PFSK-1 (cell line): ENCODE measurements around the gene DUS1L.

Experiments
- FOXP2 ChIP-seq: optimal IDR thresholded peaks from 2 replicates; pipeline ENCODE3; 2011; ENCODE audit warnings: borderline replicate concordance, control low read depth, inconsistent platforms; ENCODE audit not compliant: insufficient read depth; ENCODE audit errors: extremely low read length, extremely low read depth
- POLR2AphosphoS5 ChIP-seq: IDR thresholded peaks from 2 replicates; pipeline ENCODE4 v1.6.1; 2012; ENCODE audit warnings: low read depth, mild to moderate bottlenecking, control low read depth, low read length, moderate library complexity
- REST ChIP-seq, 2 experiments: IDR thresholded peaks; 2 replicates each; pipeline versions ENCODE4 v1.6.1 to v1.8.0; 2011 to 2012; ENCODE audit warnings: low read depth in 2 of 2, low read length in 2 of 2, control low read depth in 1 of 2, inconsistent platforms in 1 of 2, mild to moderate bottlenecking in 1 of 2, moderate library complexity in 1 of 2; ENCODE audit not compliant: insufficient read depth in 1 of 2
- SIN3A ChIP-seq: IDR thresholded peaks from 2 replicates; pipeline ENCODE4 v1.6.1; 2012; ENCODE audit warnings: mild to moderate bottlenecking, low read length, moderate library complexity, borderline replicate concordance; ENCODE audit not compliant: insufficient read depth
- TAF1 ChIP-seq: IDR thresholded peaks from 2 replicates; pipeline ENCODE4 v1.6.1; 2012; ENCODE audit warnings: low read length, control low read depth, borderline replicate concordance; ENCODE audit not compliant: insufficient read depth

The DUS1L gene

GRCh38 chr17:82049106-82049505, 16.5 kb downstream of the DUS1L start:
- TF ChIP-seq SIN3A, result no peak
- TF ChIP-seq POLR2AphosphoS5, result no peak
- no peak for TF ChIP-seq TAF1
- no peak for TF ChIP-seq FOXP2
- no peak for TF ChIP-seq REST (IDR thresholded peaks at IDR 0.05; ENCODE audit: insufficient read depth in 1 of 2, low read depth in 2 of 2, low read length in 2 of 2)

DNA sequence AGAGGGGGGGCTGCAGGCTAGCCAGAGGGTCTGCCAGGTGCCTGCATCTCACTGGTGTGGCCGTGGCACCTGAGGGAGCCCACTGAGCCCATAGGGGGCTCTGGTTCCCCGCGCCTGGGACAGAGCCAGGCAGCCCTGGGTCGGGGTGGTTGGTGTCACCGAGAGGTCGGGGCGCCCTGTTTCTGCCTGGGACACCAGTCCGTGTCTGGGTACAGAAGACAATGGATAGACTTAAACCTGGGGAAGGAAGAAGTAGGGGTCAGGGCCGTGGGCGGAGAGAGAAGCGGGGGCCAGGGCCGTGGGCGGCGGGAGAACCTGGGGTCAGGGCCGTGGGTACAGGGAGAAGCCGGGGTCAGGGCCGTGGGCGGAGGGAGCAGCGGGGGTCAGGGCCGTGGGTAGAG, 17.0 kb downstream of the DUS1L start:
- TF ChIP-seq FOXP2 (no peak), TAF1 (no peak), POLR2AphosphoS5 (no peak), SIN3A (no peak), REST (IDR thresholded peaks at IDR 0.05; ENCODE audit: insufficient read depth in 1 of 2, low read depth in 2 of 2, low read length in 2 of 2) (no peak)

- TF ChIP-seq REST (IDR thresholded peaks at IDR 0.05; ENCODE audit: insufficient read depth in 1 of 2, low read depth in 2 of 2, low read length in 2 of 2) (no peak), POLR2AphosphoS5 (no peak), FOXP2 (no peak), TAF1 (no peak), SIN3A (no peak)
These were observed 17.6 kb downstream of the DUS1L start for GRCh38 chr17:82047914-82048570.

DNA sequence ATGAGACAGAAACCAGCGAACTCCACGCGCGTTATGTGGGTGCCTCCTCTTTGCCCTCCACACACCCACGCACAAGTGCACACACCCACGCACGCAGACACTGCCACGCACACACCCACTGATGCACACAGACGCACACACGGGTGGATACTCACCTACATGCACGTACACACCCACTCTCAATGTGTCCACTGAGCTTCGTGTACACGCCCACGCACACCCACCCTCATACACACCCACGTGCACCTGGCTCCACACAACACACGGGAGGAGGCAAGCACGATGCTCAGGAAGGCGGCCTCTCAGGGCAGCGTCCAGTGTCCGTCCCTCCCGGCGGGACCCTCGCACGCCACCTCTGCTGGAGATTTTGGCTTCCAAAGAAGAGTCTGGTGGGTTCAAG, 18.2 kb downstream of the DUS1L start:
- TF ChIP-seq POLR2AphosphoS5, result no peak

DNA sequence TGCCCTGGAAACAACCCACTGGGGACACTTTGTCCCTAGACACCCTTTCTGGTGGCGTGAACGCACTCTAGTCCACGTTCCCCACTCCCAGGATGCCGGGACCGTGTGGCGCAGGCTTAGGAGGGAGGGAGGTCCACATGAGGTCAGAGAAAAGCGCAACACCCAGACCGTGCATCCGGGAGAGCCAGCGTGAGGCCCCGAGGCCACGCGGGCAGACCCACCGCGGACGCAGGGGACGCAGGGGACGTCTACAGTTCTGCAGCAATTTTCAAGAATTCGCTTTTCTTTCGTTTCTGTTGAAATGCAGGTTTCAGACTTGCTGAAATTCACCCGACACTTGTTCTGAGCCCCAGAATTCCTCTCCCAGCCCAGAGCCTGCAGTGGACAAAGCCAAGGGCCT, 18.7 kb downstream of the DUS1L start:
- TF ChIP-seq TAF1, result no peak
- no peak for TF ChIP-seq FOXP2
- TF ChIP-seq REST (IDR thresholded peaks at IDR 0.05; ENCODE audit: insufficient read depth in 1 of 2, low read depth in 2 of 2, low read length in 2 of 2), result no peak
- no peak for TF ChIP-seq POLR2AphosphoS5
- TF ChIP-seq SIN3A, result no peak
